HepG2 (cell line): Measurements from ENCODE around the gene ARHGDIA. TPM values are rescaled to one million over a fixed set of nuclear protein-coding genes. Genes with fewer than 3 reads are reported as not detected.

Experiments used
- ATAD3A ChIP-seq: sonication (generic); formaldehyde crosslinking; IDR thresholded peaks from 2 replicates; pipeline ENCODE4 v1.4.0; 2020; ENCODE audit warnings: missing genetic modification reagents
- GFI1 ChIP-seq: sonication (generic); formaldehyde crosslinking; IDR thresholded peaks from 2 replicates; pipeline ENCODE4 v1.5.0; 2020; ENCODE audit warnings: missing genetic modification reagents, mild to moderate bottlenecking, borderline replicate concordance
- HDAC6 ChIP-seq: fragments of 200-600 bp; sonication (generic); IDR thresholded peaks from 2 replicates; pipeline ENCODE4 v1.7.0; 2017; ENCODE audit warnings: mild to moderate bottlenecking, antibody characterized with exemption, low read length, low read depth
- HES4 ChIP-seq: sonication (generic); formaldehyde crosslinking; IDR thresholded peaks from 2 replicates; pipeline ENCODE4 v1.9.0; 2021; ENCODE audit warnings: mild to moderate bottlenecking, missing genetic modification reagents, borderline replicate concordance
- JUND ChIP-seq: sonication (generic); formaldehyde crosslinking; IDR thresholded peaks from 2 replicates; pipeline ENCODE4 v1.8.0; 2022; ENCODE audit warnings: mild to moderate bottlenecking, missing genetic modification reagents
- MEIS2 ChIP-seq: sonication (generic); formaldehyde crosslinking; IDR thresholded peaks from 2 replicates; pipeline ENCODE4 v1.9.0; 2021; ENCODE audit warnings: mild to moderate bottlenecking, missing genetic modification reagents
- PAWR ChIP-seq: sonication (generic); formaldehyde crosslinking; IDR thresholded peaks from 2 replicates; pipeline ENCODE4 v1.4.0; 2020; ENCODE audit warnings: missing genetic modification reagents, mild to moderate bottlenecking, borderline replicate concordance
- POLR2AphosphoS2 ChIP-seq: IDR thresholded peaks from 2 replicates; pipeline ENCODE4 v1.6.1; 2011; ENCODE audit warnings: low read depth, low read length, improper control_type of control experiment
- RARA ChIP-seq: IDR thresholded peaks from 2 replicates; pipeline ENCODE4 v1.6.1; 2016; ENCODE audit warnings: missing genetic modification reagents, missing compliant biosample characterization
- RELA ChIP-seq: sonication (generic); formaldehyde crosslinking; IDR thresholded peaks from 2 replicates; pipeline ENCODE4 v1.4.0; 2020; ENCODE audit warnings: missing genetic modification reagents
- STAG1 ChIP-seq: sonication (generic); formaldehyde crosslinking; IDR thresholded peaks from 2 replicates; pipeline ENCODE4 v1.4.0; 2020; ENCODE audit warnings: missing genetic modification reagents
- TAF1 ChIP-seq: sonication (generic); formaldehyde crosslinking; IDR thresholded peaks from 2 replicates; pipeline ENCODE4 v1.4.0; 2020; ENCODE audit warnings: missing genetic modification reagents
- TSC22D2 ChIP-seq: sonication (generic); formaldehyde crosslinking; IDR thresholded peaks from 2 replicates; pipeline ENCODE4 v1.5.1; 2020; ENCODE audit warnings: missing genetic modification reagents, mild to moderate bottlenecking, borderline replicate concordance
- ZFP37 ChIP-seq: sonication (generic); formaldehyde crosslinking; IDR thresholded peaks from 2 replicates; pipeline ENCODE4 v1.4.0; 2020; ENCODE audit warnings: missing genetic modification reagents, borderline replicate concordance
- ZNF329 ChIP-seq: sonication (generic); formaldehyde crosslinking; IDR thresholded peaks from 2 replicates; pipeline ENCODE4 v1.9.0; 2021; ENCODE audit warnings: low read depth, mild to moderate bottlenecking, missing genetic modification reagents
- ZNF589 ChIP-seq: sonication (generic); formaldehyde crosslinking; conservative IDR thresholded peaks from 2 replicates; pipeline ENCODE4 v1.8.0; 2022; ENCODE audit warnings: mild to moderate bottlenecking, moderate library complexity, missing genetic modification reagents
- ZNF615 ChIP-seq: sonication (generic); formaldehyde crosslinking; IDR thresholded peaks from 2 replicates; pipeline ENCODE4 v1.5.0; 2020; ENCODE audit warnings: mild to moderate bottlenecking, missing genetic modification reagents, borderline replicate concordance
- ZNF761 ChIP-seq: sonication (generic); formaldehyde crosslinking; conservative IDR thresholded peaks from 2 replicates; pipeline ENCODE4 v1.4.0; 2020; ENCODE audit warnings: mild to moderate bottlenecking, missing genetic modification reagents
- ZNF781 ChIP-seq: sonication (generic); formaldehyde crosslinking; IDR thresholded peaks from 2 replicates; pipeline ENCODE4 v1.5.1; 2020; ENCODE audit warnings: borderline replicate concordance, mild to moderate bottlenecking, missing genetic modification reagents; ENCODE audit errors: not compliant biosample characterization
- polyA plus RNA-seq, 8 experiments: library from polyadenylated mRNA; depleted of rRNA in 3 of 8; stranded (reverse) in 7 of 8; unstranded in 1 of 8; fragments of >200 nt; fragmentation: Illumina TruSeq in 4 of 8; extraction: Trizol in 4 of 8; gene quantifications; 2 replicates each; pipeline versions ENCODE4 v1.2.1 to v1.2.3, GENCODE V29; 2011 to 2016; ENCODE audit warnings: low read depth in 4 of 8, missing spikeins in 1 of 8, mixed read lengths in 1 of 8; ENCODE audit not compliant: insufficient read depth in 1 of 8
- total RNA-seq, 5 experiments: library from RNA; depleted of rRNA; stranded (reverse); fragments of >200 nt; fragmentation: Illumina TruSeq; extraction: Trizol; gene quantifications; 2 replicates each; pipeline ENCODE4 v1.2.3, GENCODE V29; 2016; ENCODE audit warnings: low read depth in 1 of 5
- TF ChIP-seq, protein P1 (sequence below): sonication (generic); formaldehyde crosslinking; IDR thresholded peaks from 2 replicates; pipeline ENCODE4 v1.4.0; 2020; ENCODE audit warnings: mild to moderate bottlenecking, missing genetic modification reagents
- TF ChIP-seq, protein P2 (sequence below): sonication (generic); formaldehyde crosslinking; IDR thresholded peaks from 2 replicates; pipeline ENCODE4 v1.8.1; 2023; ENCODE audit warnings: mild to moderate bottlenecking, moderate library complexity, missing genetic modification reagents

The ARHGDIA gene
- total and polyA plus RNA-seq, 2 of the 13 experiments (the other 11 are each of a cell fraction or from before 2014, with no cell fraction given), result 40.0 to 64.0 TPM

DNA sequence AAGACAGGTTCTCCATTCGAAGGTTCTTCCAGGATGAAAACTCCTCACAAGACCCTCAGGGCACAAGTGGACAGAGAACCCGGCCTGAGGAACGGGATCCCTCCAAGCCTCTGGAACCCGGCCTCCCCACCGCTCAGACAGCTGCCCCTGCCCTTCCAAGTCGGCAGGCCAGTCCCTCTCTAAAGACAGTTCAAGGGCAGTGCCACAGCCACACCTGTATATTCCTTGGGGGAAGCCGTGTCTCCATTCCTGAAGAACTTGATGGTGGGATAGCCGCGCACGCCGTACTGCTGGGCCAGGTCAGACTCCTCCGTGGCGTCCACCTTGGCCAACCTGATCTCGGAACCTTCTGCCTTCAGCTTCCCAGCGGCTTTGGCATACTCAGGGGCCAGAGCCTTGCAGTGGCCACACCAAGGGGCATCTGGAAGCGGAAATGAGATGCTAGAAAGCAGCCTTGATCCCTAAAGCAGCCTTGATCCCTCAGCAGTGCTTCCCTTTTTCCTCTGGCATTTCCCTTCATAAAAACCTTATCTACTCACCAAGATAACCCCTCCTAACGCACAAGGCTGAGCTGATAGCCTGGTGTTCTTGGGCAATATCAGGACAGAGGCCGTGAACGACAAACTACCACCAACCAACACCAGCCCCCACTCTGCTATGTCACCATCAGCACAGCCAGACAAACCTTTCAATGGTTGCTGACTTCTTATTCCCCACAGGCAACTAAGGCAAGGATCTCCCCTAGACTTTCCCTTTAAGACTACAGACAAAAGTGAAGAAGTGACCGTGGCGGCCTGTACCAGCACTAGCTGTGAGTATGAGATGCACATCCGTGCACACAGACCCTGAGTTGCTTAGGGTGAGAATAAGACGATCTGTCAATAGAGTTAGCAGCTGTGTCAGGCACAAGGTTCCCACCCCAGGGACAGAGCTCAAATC, 11.9 kb downstream of the ARHGDIA start (continued):
- TF ChIP-seq ATAD3A (CRISPR knock-in tag) (no peak), ZFP37 (CRISPR knock-in tag) (peak; percentile 16; the same call in 1 of the 2 replicates), HES4 (CRISPR knock-in tag) (no peak), ZNF589 (CRISPR knock-in tag) (no peak), GFI1 (CRISPR knock-in tag) (no peak), POLR2AphosphoS2 (0 out of 2 replicates have a peak, but pooled peaks have one; percentile 29), STAG1 (no peak), JUND (CRISPR knock-in tag) (no peak), ZNF781 (CRISPR knock-in tag) (no peak), ZNF761 (no peak), HDAC6 (no peak), TSC22D2 (no peak), ZNF329 (CRISPR knock-in tag) (no peak; the same call in 1 of the 2 replicates), ZNF615 (CRISPR knock-in tag) (no peak), RARA (no peak), MEIS2 (CRISPR knock-in tag) (no peak), RELA (CRISPR knock-in tag) (0 out of 2 replicates have a peak, but pooled peaks have one; percentile 42), PAWR (no peak), TAF1 (CRISPR knock-in tag) (no peak; the same call in 1 of the 2 replicates)
- TF ChIP-seq, protein P1, sequence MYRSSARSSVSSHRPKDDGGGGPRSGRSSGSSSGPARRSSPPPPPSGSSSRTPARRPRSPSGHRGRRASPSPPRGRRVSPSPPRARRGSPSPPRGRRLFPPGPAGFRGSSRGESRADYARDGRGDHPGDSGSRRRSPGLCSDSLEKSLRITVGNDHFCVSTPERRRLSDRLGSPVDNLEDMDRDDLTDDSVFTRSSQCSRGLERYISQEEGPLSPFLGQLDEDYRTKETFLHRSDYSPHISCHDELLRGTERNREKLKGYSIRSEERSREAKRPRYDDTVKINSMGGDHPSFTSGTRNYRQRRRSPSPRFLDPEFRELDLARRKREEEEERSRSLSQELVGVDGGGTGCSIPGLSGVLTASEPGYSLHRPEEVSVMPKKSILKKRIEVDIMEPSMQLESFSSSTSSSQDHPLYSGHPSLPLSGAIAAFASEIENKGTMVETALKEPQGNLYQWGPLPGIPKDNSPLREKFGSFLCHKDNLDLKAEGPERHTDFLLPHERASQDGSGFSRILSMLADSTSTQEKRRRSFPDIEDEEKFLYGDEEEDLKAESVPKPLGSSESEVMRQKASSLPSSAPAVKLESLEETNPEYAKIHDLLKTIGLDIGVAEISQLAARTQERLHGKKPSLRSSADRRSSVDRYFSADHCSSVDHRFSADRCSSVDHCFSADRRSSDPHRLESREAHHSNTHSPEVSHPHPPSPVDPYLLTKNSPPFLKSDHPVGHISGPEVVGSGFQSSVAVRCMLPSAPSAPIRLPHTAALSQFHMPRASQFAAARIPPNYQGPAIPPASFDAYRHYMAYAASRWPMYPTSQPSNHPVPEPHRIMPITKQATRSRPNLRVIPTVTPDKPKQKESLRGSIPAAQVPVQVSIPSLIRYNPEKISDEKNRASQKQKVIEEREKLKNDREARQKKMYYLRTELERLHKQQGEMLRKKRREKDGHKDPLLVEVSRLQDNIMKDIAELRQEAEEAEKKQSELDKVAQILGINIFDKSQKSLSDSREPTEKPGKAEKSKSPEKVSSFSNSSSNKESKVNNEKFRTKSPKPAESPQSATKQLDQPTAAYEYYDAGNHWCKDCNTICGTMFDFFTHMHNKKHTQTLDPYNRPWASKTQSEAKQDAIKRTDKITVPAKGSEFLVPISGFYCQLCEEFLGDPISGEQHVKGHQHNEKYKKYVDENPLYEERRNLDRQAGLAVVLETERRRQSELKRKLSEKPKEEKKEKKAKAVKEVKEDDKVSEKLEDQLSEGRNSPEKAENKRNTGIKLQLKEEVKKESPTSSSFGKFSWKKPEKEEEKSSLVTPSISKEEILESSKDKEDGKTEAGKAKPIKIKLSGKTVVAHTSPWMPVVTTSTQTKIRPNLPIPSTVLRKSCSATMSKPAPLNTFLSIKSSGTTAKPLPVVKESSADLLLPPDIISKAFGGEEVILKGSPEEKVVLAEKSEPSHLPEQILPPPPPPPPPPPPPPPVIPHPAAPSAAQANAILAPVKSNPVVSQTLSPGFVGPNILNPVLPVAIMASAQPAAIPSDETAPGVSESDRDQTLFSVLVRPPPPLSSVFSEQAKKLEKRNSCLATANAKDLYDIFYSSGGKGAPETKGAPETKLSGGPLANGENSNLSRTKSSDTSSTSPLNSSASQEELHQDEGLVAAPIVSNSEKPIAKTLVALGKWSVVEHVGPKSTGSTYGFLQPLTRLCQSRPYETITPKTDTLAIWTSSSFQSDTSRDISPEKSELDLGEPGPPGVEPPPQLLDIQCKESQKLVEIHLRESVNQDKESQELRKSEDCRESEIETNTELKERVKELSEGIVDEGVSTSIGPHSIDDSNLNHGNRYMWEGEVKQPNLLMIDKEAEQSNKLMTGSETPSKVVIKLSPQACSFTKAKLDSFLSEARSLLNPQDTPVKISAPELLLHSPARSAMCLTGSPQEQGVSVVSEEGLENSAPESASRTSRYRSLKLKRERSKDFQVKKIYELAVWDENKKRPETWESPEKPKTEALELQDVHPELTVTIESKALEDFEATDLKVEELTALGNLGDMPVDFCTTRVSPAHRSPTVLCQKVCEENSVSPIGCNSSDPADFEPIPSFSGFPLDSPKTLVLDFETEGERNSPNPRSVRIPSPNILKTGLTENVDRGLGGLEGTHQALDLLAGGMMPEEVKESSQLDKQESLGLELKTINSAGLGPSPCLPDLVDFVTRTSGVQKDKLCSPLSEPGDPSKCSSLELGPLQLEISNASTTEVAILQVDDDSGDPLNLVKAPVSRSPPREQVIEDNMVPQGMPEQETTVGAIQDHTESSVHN (CRISPR knock-in tag), result 0 out of 2 replicates have a peak, but pooled peaks have one; percentile 7
- TF ChIP-seq, protein P2, sequence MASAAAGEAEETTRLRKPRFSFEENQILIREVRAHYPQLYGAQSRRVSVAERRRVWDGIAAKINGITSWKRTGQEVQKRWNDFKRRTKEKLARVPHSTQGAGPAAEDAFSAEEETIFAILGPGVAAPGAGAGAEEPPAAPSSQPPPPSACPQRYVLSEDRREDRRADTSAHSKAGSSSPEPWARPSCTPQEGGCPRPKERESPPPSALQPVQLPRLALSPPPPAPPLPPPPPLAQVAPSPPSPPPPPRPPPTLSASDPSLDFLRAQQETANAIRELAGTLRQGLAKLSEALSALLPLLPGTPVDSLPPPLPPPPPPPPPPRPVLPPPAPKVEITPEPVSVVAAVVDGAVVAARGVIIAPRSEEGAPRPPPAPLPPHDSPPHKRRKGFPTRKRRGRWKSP, result no peak
